ENCODE measurements around the gene GATAD2A. TPM values are rescaled to one million over a fixed set of nuclear protein-coding genes. Genes with fewer than 3 reads are reported as not detected.

GATAD2A gene
- total RNA-seq, 1 donor from 2014 or later, result 163 TPM

GRCh38 chr19:19538785-19539166 lies 133.3 kb downstream of the GATAD2A start:
- peaks cover 5% of the 10 kb centered on the region for H4K20me1 ChIP-seq (ENCODE audit: insufficient read depth, low read length)
- H3K4me2 ChIP-seq (ENCODE audit: low read length), result peak overlapping the region; percentile 72
- FAIRE-seq, result no peak
- no peaks in the 10 kb centered on the region for H3K79me2 ChIP-seq (ENCODE audit: insufficient read depth, low read length)
- no peak for TF ChIP-seq EZH2 (IDR thresholded peaks at IDR 0.05; ENCODE audit: insufficient read depth, low read length)
- no peak for TF ChIP-seq CTCF (IDR thresholded peaks at IDR 0.05; ENCODE audit: insufficient read depth, low read depth, low read length)
- H2AFZ ChIP-seq (ENCODE audit: low read depth, low read length), result no peak overlapping the region
- H3K4me1 Mint-ChIP-seq (ENCODE audit: low read depth, unreplicated experiment), result peaks cover 13% of the 10 kb centered on the region
- peaks cover 4% of the 10 kb centered on the region for H3K4me1 ChIP-seq (ENCODE audit: insufficient read depth, low read length)
- H3K27me3 Mint-ChIP-seq (ENCODE audit: low read depth, unreplicated experiment), result peaks cover 17% of the 10 kb centered on the region
- peaks cover 22% of the 10 kb centered on the region for H3K27me3 ChIP-seq (ENCODE audit: insufficient read depth, low read length)
- H3K4me3 ChIP-seq (ENCODE audit: insufficient read depth, low read depth, low read length), result no peak overlapping the region
- H3K9me3 Mint-ChIP-seq (ENCODE audit: unreplicated experiment), result peaks cover 2% of the 10 kb centered on the region
- H3K27ac Mint-ChIP-seq (ENCODE audit: unreplicated experiment), result peak overlapping the region; percentile 34
- peak overlapping the region; percentile 20 for H3K4me3 Mint-ChIP-seq (ENCODE audit: unreplicated experiment)
- H3K9ac ChIP-seq (ENCODE audit: low read length), result no peak overlapping the region
- H3K36me3 Mint-ChIP-seq (ENCODE audit: low read depth, unreplicated experiment), result peaks cover 8% of the 10 kb centered on the region
- no peak overlapping the region for H3K27ac ChIP-seq (ENCODE audit: low read depth, low read length)
- no peak for DNase-seq (ENCODE audit: low read depth)
- H3K36me3 ChIP-seq (ENCODE audit: insufficient read depth, low read length), result no peaks in the 10 kb centered on the region
- no peaks in the 10 kb centered on the region for H3K9me3 ChIP-seq (ENCODE audit: insufficient read depth, low read depth, low read length)

GRCh38 chr19:19539698-19540063 lies 134.2 kb downstream of the GATAD2A start:
- no peak for DNase-seq (ENCODE audit: low read depth)
- Mint-ChIP-seq H3K4me3 (ENCODE audit: unreplicated experiment) (no peak overlapping the region), H3K27me3 (ENCODE audit: low read depth, unreplicated experiment) (peaks cover 11% of the 10 kb centered on the region), H3K4me1 (ENCODE audit: low read depth, unreplicated experiment) (peaks cover 7% of the 10 kb centered on the region), H3K27ac (ENCODE audit: unreplicated experiment) (no peak overlapping the region), H3K36me3 (ENCODE audit: low read depth, unreplicated experiment) (peaks cover 5% of the 10 kb centered on the region), H3K9me3 (ENCODE audit: unreplicated experiment) (peaks cover 2% of the 10 kb centered on the region)
- Histone ChIP-seq H3K4me2 (ENCODE audit: low read length) (no peak overlapping the region), H2AFZ (ENCODE audit: low read depth, low read length) (peak overlapping the region; percentile 56), H3K9me3 (ENCODE audit: insufficient read depth, low read depth, low read length) (no peaks in the 10 kb centered on the region), H3K27ac (ENCODE audit: low read depth, low read length) (no peak overlapping the region), H3K79me2 (ENCODE audit: insufficient read depth, low read length) (no peaks in the 10 kb centered on the region), H3K36me3 (ENCODE audit: insufficient read depth, low read length) (no peaks in the 10 kb centered on the region), H3K9ac (ENCODE audit: low read length) (no peak overlapping the region), H3K27me3 (ENCODE audit: insufficient read depth, low read length) (peaks cover 22% of the 10 kb centered on the region), H4K20me1 (ENCODE audit: insufficient read depth, low read length) (no peaks in the 10 kb centered on the region), H3K4me3 (ENCODE audit: insufficient read depth, low read depth, low read length) (no peak overlapping the region), H3K4me1 (ENCODE audit: insufficient read depth, low read length) (peaks cover 4% of the 10 kb centered on the region)
- TF ChIP-seq EZH2 (IDR thresholded peaks at IDR 0.05; ENCODE audit: insufficient read depth, low read length), result no peak
- no peak for TF ChIP-seq CTCF (IDR thresholded peaks at IDR 0.05; ENCODE audit: insufficient read depth, low read depth, low read length)
- FAIRE-seq, result no peak

GRCh38 chr19:19540064-19540714 lies 134.7 kb downstream of the GATAD2A start:
- no peak overlapping the region for H3K9ac ChIP-seq (ENCODE audit: low read length)
- no peaks in the 10 kb centered on the region for H3K79me2 ChIP-seq (ENCODE audit: insufficient read depth, low read length)
- Mint-ChIP-seq H3K4me1 (ENCODE audit: low read depth, unreplicated experiment) (peaks cover 7% of the 10 kb centered on the region), H3K4me3 (ENCODE audit: unreplicated experiment) (no peak overlapping the region), H3K9me3 (ENCODE audit: unreplicated experiment) (peaks cover 2% of the 10 kb centered on the region), H3K27ac (ENCODE audit: unreplicated experiment) (no peak overlapping the region), H3K36me3 (ENCODE audit: low read depth, unreplicated experiment) (peaks cover 5% of the 10 kb centered on the region), H3K27me3 (ENCODE audit: low read depth, unreplicated experiment) (peaks cover 11% of the 10 kb centered on the region)
- no peak for TF ChIP-seq CTCF (IDR thresholded peaks at IDR 0.05; ENCODE audit: insufficient read depth, low read depth, low read length)
- no peak for TF ChIP-seq EZH2 (IDR thresholded peaks at IDR 0.05; ENCODE audit: insufficient read depth, low read length)
- FAIRE-seq (no peak), DNase-seq (ENCODE audit: low read depth) (peak; percentile 35)
- no peaks in the 10 kb centered on the region for H3K9me3 ChIP-seq (ENCODE audit: insufficient read depth, low read depth, low read length)
- peak overlapping the region; percentile 62 for H3K4me2 ChIP-seq (ENCODE audit: low read length)
- H4K20me1 ChIP-seq (ENCODE audit: insufficient read depth, low read length), result no peaks in the 10 kb centered on the region
- H3K36me3 ChIP-seq (ENCODE audit: insufficient read depth, low read length), result no peaks in the 10 kb centered on the region
- H3K4me3 ChIP-seq (ENCODE audit: insufficient read depth, low read depth, low read length), result no peak overlapping the region
- no peak overlapping the region for H3K27ac ChIP-seq (ENCODE audit: low read depth, low read length)
- peak overlapping the region; percentile 56 for H2AFZ ChIP-seq (ENCODE audit: low read depth, low read length)
- H3K27me3 ChIP-seq (ENCODE audit: insufficient read depth, low read length), result peaks cover 22% of the 10 kb centered on the region
- peaks cover 4% of the 10 kb centered on the region for H3K4me1 ChIP-seq (ENCODE audit: insufficient read depth, low read length)

All from astrocyte (in vitro differentiated cells and primary cell).